K562 (cell line): ENCODE results near the gene PPP1R15A. TPM values are rescaled to one million over a fixed set of nuclear protein-coding genes. Genes with fewer than 3 reads are reported as not detected.

Experiments
- ARNT ChIP-seq, 2 experiments: fragments of 450-650 bp; IDR thresholded peaks; 2 replicates each; pipeline ENCODE4 v1.6.1; 2016; ENCODE audit warnings: mild to moderate bottlenecking in 1 of 2
- CSDE1 ChIP-seq, 2 experiments: fragments of 450-650 bp; IDR thresholded peaks; 2 replicates each; pipeline ENCODE4 v1.6.1; 2016; ENCODE audit warnings: mild to moderate bottlenecking in 1 of 2
- EHMT2 ChIP-seq: fragments of 450-650 bp; IDR thresholded peaks from 2 replicates; pipeline ENCODE4 v1.6.1; 2018; ENCODE audit warnings: antibody characterized with exemption
- ETS2 ChIP-seq: IDR thresholded peaks from 2 replicates; pipeline ENCODE4 v1.6.1; 2016; ENCODE audit warnings: borderline replicate concordance, missing genetic modification characterization, mild to moderate bottlenecking, moderate library complexity, missing compliant biosample characterization; ENCODE audit not compliant: poor library complexity, severe bottlenecking
- JUN ChIP-seq, 2 experiments: sonication (generic) in 1 of 2; formaldehyde crosslinking in 1 of 2; IDR thresholded peaks; 2 replicates each; pipeline versions ENCODE4 v1.6.1 to v1.8.0; 2012 to 2022; ENCODE audit warnings: borderline replicate concordance in 2 of 2, mild to moderate bottlenecking in 2 of 2, improper control_type of control experiment in 1 of 2, low read depth in 1 of 2, low read length in 1 of 2, missing genetic modification reagents in 1 of 2
- MBD2 ChIP-seq: sonication (generic); IDR thresholded peaks from 2 replicates; pipeline ENCODE4 v1.6.1; 2016; ENCODE audit warnings: low read depth, borderline replicate concordance
- NCOR1 ChIP-seq: fragments of 450-650 bp; IDR thresholded peaks from 2 replicates; pipeline ENCODE4 v1.6.1; 2016; ENCODE audit warnings: mild to moderate bottlenecking, moderate library complexity
- NFIC ChIP-seq: fragments of 450-650 bp; IDR thresholded peaks from 2 replicates; pipeline ENCODE4 v1.6.1; 2017; ENCODE audit warnings: mild to moderate bottlenecking, inconsistent platforms
- PTTG1 ChIP-seq: fragments of 450-650 bp; IDR thresholded peaks from 2 replicates; pipeline ENCODE4 v1.6.1; 2016; ENCODE audit warnings: low read depth, mild to moderate bottlenecking, missing genetic modification characterization, missing compliant biosample characterization
- XRCC4 ChIP-seq: IDR thresholded peaks from one replicate; pipeline ENCODE4 v1.6.1; 2011; ENCODE audit not compliant: insufficient read depth, insufficient read length; ENCODE audit errors: extremely low read depth
- ZNF217 ChIP-seq: sonication (generic); formaldehyde crosslinking; IDR thresholded peaks from 2 replicates; pipeline ENCODE4 v1.8.0; 2022; ENCODE audit warnings: mild to moderate bottlenecking, missing genetic modification reagents
- ZNF282 ChIP-seq: sonication (generic); formaldehyde crosslinking; IDR thresholded peaks from 2 replicates; pipeline ENCODE4 v1.8.1; 2023; ENCODE audit warnings: missing genetic modification reagents
- polyA plus RNA-seq, 8 experiments: library from polyadenylated mRNA; depleted of rRNA in 4 of 8; stranded (reverse) in 5 of 8; unstranded in 3 of 8; fragments of >200 nt; fragmentation: Nextera tagmentation in 2 of 8; fragmentation: Illumina TruSeq in 1 of 8; extraction: Ambion mirVana in 2 of 8; extraction: Trizol in 1 of 8; gene quantifications; 2 replicates each; pipeline versions ENCODE4 v1.2.1 to v1.2.3, GENCODE V29; 2011 to 2014; ENCODE audit warnings: inconsistent platforms in 1 of 8, missing spikeins in 1 of 8
- total RNA-seq, 7 experiments: library from RNA; depleted of rRNA in 6 of 7; stranded (reverse); fragments of >200 nt in 6 of 7; fragmentation: Illumina TruSeq in 2 of 7; extraction: Trizol in 2 of 7; gene quantifications; 2 replicates each; pipeline versions ENCODE4 v1.2.1 to v1.2.3, GENCODE V29; 2011 to 2021; ENCODE audit warnings: low replicate concordance in 1 of 7
- TF ChIP-seq, protein P1 (sequence below), 2 experiments: IDR thresholded peaks; 2 replicates each; pipeline ENCODE4 v1.6.1; 2012; ENCODE audit warnings: improper control_type of control experiment in 2 of 2, low read depth in 2 of 2, low read length in 2 of 2, borderline replicate concordance in 1 of 2
- TF ChIP-seq, protein P2 (sequence below): conservative IDR thresholded peaks from 2 replicates; pipeline ENCODE4 v1.6.1; 2011; ENCODE audit warnings: low read depth, mild to moderate bottlenecking, low read length; ENCODE audit not compliant: control insufficient read depth
- TF ChIP-seq, protein P3 (sequence below): sonication (generic); formaldehyde crosslinking; IDR thresholded peaks from 2 replicates; pipeline ENCODE4 v1.8.0; 2022; ENCODE audit warnings: mild to moderate bottlenecking, missing genetic modification reagents, borderline replicate concordance
- TF ChIP-seq, protein P4 (sequence below): sonication (generic); formaldehyde crosslinking; IDR thresholded peaks from 2 replicates; pipeline ENCODE4 v1.8.0; 2022; ENCODE audit warnings: missing genetic modification reagents, mild to moderate bottlenecking, borderline replicate concordance

PPP1R15A gene
- total and polyA plus RNA-seq, 9 of the 15 experiments (the other 6 are each of a cell fraction or from before 2014, with no cell fraction given), result 0.42 to 73.7 (median 44.0) TPM

DNA sequence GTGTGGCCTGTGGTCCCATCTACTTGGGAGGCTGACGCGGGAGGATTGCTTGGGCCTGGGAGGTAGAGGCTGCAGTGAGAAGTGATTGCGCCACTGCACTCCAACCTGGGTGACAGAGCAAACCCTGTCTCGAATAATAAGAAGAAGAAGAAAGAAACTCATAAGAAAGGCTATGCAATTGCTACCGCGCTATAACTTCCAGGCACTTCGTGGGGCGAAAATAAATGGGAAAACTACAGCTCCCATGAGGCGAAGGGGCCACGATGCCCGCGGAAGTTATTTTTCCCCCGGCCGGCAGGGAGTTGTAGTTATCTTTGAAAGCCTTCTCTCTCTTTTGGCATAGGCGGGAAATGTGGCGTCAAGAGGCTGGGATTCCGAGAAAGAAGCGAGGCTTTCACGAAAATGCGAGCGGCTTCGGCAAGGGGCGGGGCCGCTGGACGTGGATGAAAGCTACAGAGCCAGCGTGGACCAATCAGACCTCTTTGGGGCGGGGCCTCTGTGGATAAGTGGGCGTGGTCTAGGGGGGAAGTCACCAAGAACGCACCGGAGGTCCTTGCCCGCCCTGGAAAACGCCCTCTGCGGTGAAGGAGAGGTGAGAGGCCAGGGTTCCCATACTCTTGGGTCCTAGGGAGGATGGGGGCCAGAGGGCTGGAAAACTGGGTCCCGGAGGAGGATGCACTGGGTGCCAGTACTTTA is 27.7 kb downstream of the PPP1R15A start, which contains the start of gene NUCB1 (continued):
- TF ChIP-seq ZNF217 (CRISPR knock-in tag) (no peak), JUN (IDR thresholded peaks at IDR 0.05; ENCODE audit: borderline replicate concordance, low read depth, low read length) (peak; percentile 38; the same call in 1 of the 2 replicates), JUN (CRISPR knock-in tag; IDR thresholded peaks at IDR 0.05; ENCODE audit: borderline replicate concordance) (no peak), MBD2 (peak; percentile 80; the same call in 1 of the 2 replicates), CSDE1 (IDR thresholded peaks at IDR 0.05) (no peak), PTTG1 (tag) (no peak), ETS2 (no peak), ARNT (IDR thresholded peaks at IDR 0.05) (0 out of 4 replicates have a peak, but pooled peaks of 1 of the 2 experiments have one; percentile 51), XRCC4 (no peak), EHMT2 (no peak), NFIC (0 out of 2 replicates have a peak, but pooled peaks have one; percentile 59), NCOR1 (0 out of 2 replicates have a peak, but pooled peaks have one; percentile 6), ZNF282 (CRISPR knock-in tag) (no peak)
- TF ChIP-seq, protein P1, sequence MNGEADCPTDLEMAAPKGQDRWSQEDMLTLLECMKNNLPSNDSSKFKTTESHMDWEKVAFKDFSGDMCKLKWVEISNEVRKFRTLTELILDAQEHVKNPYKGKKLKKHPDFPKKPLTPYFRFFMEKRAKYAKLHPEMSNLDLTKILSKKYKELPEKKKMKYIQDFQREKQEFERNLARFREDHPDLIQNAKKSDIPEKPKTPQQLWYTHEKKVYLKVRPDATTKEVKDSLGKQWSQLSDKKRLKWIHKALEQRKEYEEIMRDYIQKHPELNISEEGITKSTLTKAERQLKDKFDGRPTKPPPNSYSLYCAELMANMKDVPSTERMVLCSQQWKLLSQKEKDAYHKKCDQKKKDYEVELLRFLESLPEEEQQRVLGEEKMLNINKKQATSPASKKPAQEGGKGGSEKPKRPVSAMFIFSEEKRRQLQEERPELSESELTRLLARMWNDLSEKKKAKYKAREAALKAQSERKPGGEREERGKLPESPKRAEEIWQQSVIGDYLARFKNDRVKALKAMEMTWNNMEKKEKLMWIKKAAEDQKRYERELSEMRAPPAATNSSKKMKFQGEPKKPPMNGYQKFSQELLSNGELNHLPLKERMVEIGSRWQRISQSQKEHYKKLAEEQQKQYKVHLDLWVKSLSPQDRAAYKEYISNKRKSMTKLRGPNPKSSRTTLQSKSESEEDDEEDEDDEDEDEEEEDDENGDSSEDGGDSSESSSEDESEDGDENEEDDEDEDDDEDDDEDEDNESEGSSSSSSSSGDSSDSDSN (IDR thresholded peaks at IDR 0.05; ENCODE audit: borderline replicate concordance in 1 of 2, low read depth in 2 of 2, low read length in 2 of 2), result peak in 1 of 2 experiments; percentile 56; a peak in 2 of 4 replicates
- TF ChIP-seq, protein P2, sequence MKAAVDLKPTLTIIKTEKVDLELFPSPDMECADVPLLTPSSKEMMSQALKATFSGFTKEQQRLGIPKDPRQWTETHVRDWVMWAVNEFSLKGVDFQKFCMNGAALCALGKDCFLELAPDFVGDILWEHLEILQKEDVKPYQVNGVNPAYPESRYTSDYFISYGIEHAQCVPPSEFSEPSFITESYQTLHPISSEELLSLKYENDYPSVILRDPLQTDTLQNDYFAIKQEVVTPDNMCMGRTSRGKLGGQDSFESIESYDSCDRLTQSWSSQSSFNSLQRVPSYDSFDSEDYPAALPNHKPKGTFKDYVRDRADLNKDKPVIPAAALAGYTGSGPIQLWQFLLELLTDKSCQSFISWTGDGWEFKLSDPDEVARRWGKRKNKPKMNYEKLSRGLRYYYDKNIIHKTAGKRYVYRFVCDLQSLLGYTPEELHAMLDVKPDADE, result peak; percentile 84; the same call in 1 of the 2 replicates
- TF ChIP-seq, protein P3, sequence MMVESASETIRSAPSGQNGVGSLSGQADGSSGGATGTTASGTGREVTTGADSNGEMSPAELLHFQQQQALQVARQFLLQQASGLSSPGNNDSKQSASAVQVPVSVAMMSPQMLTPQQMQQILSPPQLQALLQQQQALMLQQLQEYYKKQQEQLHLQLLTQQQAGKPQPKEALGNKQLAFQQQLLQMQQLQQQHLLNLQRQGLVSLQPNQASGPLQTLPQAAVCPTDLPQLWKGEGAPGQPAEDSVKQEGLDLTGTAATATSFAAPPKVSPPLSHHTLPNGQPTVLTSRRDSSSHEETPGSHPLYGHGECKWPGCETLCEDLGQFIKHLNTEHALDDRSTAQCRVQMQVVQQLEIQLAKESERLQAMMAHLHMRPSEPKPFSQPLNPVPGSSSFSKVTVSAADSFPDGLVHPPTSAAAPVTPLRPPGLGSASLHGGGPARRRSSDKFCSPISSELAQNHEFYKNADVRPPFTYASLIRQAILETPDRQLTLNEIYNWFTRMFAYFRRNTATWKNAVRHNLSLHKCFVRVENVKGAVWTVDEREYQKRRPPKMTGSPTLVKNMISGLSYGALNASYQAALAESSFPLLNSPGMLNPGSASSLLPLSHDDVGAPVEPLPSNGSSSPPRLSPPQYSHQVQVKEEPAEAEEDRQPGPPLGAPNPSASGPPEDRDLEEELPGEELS (CRISPR knock-in tag), result no peak
- TF ChIP-seq, protein P4, sequence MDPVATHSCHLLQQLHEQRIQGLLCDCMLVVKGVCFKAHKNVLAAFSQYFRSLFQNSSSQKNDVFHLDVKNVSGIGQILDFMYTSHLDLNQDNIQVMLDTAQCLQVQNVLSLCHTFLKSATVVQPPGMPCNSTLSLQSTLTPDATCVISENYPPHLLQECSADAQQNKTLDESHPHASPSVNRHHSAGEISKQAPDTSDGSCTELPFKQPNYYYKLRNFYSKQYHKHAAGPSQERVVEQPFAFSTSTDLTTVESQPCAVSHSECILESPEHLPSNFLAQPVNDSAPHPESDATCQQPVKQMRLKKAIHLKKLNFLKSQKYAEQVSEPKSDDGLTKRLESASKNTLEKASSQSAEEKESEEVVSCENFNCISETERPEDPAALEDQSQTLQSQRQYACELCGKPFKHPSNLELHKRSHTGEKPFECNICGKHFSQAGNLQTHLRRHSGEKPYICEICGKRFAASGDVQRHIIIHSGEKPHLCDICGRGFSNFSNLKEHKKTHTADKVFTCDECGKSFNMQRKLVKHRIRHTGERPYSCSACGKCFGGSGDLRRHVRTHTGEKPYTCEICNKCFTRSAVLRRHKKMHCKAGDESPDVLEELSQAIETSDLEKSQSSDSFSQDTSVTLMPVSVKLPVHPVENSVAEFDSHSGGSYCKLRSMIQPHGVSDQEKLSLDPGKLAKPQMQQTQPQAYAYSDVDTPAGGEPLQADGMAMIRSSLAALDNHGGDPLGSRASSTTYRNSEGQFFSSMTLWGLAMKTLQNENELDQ (CRISPR knock-in tag), result no peak
